GM23248 (cell line): ENCODE results near the gene IQGAP1.

ENCODE experiments used
- EZH2 ChIP-seq: fragments of 200-600 bp; sonication (generic); IDR thresholded peaks from 2 replicates; pipeline ENCODE4 v1.6.1; 2018; ENCODE audit warnings: antibody characterized with exemption, mild to moderate bottlenecking; ENCODE audit not compliant: insufficient read depth, poor library complexity, severe bottlenecking
- EZH2phosphoT487 ChIP-seq: fragments of 200-600 bp; sonication (generic); IDR thresholded peaks from 2 replicates; pipeline ENCODE4 v1.6.1; 2018; ENCODE audit warnings: antibody characterized with exemption, moderate library complexity, mild to moderate bottlenecking, low read depth; ENCODE audit not compliant: insufficient read depth

- TF ChIP-seq EZH2 (no peak), EZH2phosphoT487 (no peak)
Observed at GRCh38 chr15:90340345-90340744, 47.7 kb upstream of the IQGAP1 start.
